B cell (primary cell): ENCODE results near the gene TGOLN2.

Source experiments
- CTCF ChIP-seq: fragments of 200-600 bp; IDR thresholded peaks from one replicate; pipeline ENCODE4 v1.8.0; 2022; ENCODE audit warnings: antibody characterized with exemption, mild to moderate bottlenecking
- EZH2 ChIP-seq: IDR thresholded peaks from 2 replicates; pipeline ENCODE4 v1.6.1; 2012; ENCODE audit warnings: borderline replicate concordance, low read depth, mild to moderate bottlenecking, moderate library complexity, low read length; ENCODE audit not compliant: insufficient read depth, poor library complexity, severe bottlenecking

- TF ChIP-seq CTCF (no peak), EZH2 (no peak)
These were observed 46.2 kb downstream of the TGOLN2 start for GRCh38 chr2:85281553-85281952.
